Measurements from ENCODE around the gene PARD3.

PARD3 gene

GRCh38 chr10:34499612-34500279, 315.4 kb downstream of the PARD3 start:
- DNase-seq (ENCODE audit: low read depth): no peak
- TF ChIP-seq, protein P1, sequence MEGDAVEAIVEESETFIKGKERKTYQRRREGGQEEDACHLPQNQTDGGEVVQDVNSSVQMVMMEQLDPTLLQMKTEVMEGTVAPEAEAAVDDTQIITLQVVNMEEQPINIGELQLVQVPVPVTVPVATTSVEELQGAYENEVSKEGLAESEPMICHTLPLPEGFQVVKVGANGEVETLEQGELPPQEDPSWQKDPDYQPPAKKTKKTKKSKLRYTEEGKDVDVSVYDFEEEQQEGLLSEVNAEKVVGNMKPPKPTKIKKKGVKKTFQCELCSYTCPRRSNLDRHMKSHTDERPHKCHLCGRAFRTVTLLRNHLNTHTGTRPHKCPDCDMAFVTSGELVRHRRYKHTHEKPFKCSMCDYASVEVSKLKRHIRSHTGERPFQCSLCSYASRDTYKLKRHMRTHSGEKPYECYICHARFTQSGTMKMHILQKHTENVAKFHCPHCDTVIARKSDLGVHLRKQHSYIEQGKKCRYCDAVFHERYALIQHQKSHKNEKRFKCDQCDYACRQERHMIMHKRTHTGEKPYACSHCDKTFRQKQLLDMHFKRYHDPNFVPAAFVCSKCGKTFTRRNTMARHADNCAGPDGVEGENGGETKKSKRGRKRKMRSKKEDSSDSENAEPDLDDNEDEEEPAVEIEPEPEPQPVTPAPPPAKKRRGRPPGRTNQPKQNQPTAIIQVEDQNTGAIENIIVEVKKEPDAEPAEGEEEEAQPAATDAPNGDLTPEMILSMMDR (IDR thresholded peaks at IDR 0.05; ENCODE audit: low read depth, low read length, missing control alignments): no peak
- no peak overlapping the region for H3K4me3 ChIP-seq (ENCODE audit: low read depth, low read length)

DNA sequence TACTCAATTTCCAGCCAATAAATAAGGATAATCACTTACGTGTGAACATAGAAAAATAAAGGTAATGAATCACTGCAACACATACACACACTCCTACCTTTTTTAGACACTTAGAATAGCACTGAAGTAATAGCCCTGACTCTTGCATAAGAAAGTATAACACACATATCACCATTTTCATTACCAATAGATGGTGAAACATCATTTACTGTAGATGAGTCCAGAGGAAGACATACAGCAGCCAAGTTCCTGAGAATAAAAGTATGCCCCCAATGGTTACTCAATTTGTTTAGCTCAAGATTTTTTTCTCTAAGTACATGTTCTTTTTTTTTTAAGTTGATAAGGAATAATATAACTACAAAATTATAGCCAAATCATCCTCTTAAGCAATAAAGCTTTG, 316.3 kb downstream of the PARD3 start:
- TF ChIP-seq, protein P1 (IDR thresholded peaks at IDR 0.05; ENCODE audit: low read depth, low read length, missing control alignments): no peak

DNA sequence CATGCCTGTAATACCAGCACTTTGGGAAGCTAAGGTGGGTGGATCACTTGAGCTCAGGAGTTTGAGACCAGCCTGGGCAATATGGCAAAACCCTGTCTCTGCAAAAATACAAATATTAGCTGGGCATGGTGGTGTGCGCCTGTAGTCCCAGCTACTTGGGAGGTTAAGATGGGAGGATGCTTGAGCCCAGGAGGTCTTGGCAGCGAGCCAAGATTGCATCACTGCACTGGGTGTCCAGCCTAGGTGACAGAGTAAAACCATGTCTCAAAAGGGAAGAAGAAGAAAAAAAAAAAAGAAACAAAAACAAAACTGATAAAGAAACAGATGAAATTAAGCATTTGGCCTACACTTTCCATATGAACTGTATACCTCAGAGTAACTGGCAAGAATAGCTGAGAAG, 319.2 kb downstream of the PARD3 start:
- DNase-seq (ENCODE audit: low read depth): no peak
- TF ChIP-seq, protein P1 (IDR thresholded peaks at IDR 0.05; ENCODE audit: low read depth, low read length, missing control alignments): no peak
- no peak overlapping the region for H3K4me3 ChIP-seq (ENCODE audit: low read depth, low read length)

More for the DNA sequence above, 316.3 kb downstream of the PARD3 start:
- no peak for DNase-seq (ENCODE audit: low read depth)
- no peak overlapping the region for H3K4me3 ChIP-seq (ENCODE audit: low read depth, low read length)

GRCh38 chr10:34494012-34494411, 321.1 kb downstream of the PARD3 start:
- H3K4me3 ChIP-seq (ENCODE audit: low read depth, low read length): no peak overlapping the region
- TF ChIP-seq, protein P1 (IDR thresholded peaks at IDR 0.05; ENCODE audit: low read depth, low read length, missing control alignments): no peak
- DNase-seq (ENCODE audit: low read depth): no peak

DNA sequence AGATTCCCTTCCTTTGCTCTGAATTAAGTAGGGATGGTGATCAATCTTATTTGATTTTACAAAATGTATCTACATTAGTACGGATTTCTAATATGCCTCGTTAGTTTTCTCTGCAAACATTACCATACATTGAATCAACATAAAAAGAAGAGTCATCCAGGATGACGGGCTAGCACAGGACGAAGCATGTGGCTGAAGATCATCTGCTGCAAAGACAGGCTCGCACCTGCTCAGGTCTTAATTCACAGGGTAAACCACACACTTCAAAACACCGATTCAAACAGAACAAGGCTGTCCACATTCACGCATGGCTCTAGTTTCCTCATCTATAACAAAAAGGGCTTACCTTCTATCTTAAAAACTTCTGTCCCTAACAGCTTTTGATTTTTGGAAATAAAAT, 323.0 kb downstream of the PARD3 start:
- no peak overlapping the region for H3K4me3 ChIP-seq (ENCODE audit: low read depth, low read length)
- no peak for DNase-seq (ENCODE audit: low read depth)
- TF ChIP-seq, protein P1 (IDR thresholded peaks at IDR 0.05; ENCODE audit: low read depth, low read length, missing control alignments): no peak

- no peak for DNase-seq (ENCODE audit: low read depth)
- no peak overlapping the region for H3K4me3 ChIP-seq (ENCODE audit: low read depth, low read length)
Observed at GRCh38 chr10:34491678-34492077, 323.4 kb downstream of the PARD3 start.

More at GRCh38 chr10:34491678-34492077, 323.4 kb downstream of the PARD3 start:
- TF ChIP-seq, protein P1 (IDR thresholded peaks at IDR 0.05; ENCODE audit: low read depth, low read length, missing control alignments): no peak

All from GM12864 (cell line).